Fibroblast of mammary gland (primary cell): ENCODE measurements around the gene KLF6.
A peak's percentile ranks its signal among the peaks of the same experiment; 100 is the strongest.

Experiments used
- DNase-seq: peaks from one replicate; pipeline ENCODE4 v3.0.0-alpha.2; 2010; ENCODE audit warnings: low read depth
- H3K4me3 ChIP-seq: 2 replicates; pipeline ENCODE4 v1.5.1; 2011; ENCODE audit warnings: low read depth, mild to moderate bottlenecking, low read length, moderate library complexity; ENCODE audit not compliant: control insufficient read depth
- TF ChIP-seq, protein P1 (sequence below): conservative IDR thresholded peaks from 2 replicates; pipeline ENCODE4 v1.5.1; 2011; ENCODE audit warnings: low read depth, low read length, inconsistent platforms; ENCODE audit not compliant: control insufficient read depth, insufficient read depth

KLF6 gene

GRCh38 chr10:3776796-3777571, 8.0 kb downstream of the KLF6 start:
- no peak overlapping the region for H3K4me3 ChIP-seq
- peak; percentile 90 for DNase-seq
- TF ChIP-seq, protein P1, sequence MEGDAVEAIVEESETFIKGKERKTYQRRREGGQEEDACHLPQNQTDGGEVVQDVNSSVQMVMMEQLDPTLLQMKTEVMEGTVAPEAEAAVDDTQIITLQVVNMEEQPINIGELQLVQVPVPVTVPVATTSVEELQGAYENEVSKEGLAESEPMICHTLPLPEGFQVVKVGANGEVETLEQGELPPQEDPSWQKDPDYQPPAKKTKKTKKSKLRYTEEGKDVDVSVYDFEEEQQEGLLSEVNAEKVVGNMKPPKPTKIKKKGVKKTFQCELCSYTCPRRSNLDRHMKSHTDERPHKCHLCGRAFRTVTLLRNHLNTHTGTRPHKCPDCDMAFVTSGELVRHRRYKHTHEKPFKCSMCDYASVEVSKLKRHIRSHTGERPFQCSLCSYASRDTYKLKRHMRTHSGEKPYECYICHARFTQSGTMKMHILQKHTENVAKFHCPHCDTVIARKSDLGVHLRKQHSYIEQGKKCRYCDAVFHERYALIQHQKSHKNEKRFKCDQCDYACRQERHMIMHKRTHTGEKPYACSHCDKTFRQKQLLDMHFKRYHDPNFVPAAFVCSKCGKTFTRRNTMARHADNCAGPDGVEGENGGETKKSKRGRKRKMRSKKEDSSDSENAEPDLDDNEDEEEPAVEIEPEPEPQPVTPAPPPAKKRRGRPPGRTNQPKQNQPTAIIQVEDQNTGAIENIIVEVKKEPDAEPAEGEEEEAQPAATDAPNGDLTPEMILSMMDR = no peak

DNA sequence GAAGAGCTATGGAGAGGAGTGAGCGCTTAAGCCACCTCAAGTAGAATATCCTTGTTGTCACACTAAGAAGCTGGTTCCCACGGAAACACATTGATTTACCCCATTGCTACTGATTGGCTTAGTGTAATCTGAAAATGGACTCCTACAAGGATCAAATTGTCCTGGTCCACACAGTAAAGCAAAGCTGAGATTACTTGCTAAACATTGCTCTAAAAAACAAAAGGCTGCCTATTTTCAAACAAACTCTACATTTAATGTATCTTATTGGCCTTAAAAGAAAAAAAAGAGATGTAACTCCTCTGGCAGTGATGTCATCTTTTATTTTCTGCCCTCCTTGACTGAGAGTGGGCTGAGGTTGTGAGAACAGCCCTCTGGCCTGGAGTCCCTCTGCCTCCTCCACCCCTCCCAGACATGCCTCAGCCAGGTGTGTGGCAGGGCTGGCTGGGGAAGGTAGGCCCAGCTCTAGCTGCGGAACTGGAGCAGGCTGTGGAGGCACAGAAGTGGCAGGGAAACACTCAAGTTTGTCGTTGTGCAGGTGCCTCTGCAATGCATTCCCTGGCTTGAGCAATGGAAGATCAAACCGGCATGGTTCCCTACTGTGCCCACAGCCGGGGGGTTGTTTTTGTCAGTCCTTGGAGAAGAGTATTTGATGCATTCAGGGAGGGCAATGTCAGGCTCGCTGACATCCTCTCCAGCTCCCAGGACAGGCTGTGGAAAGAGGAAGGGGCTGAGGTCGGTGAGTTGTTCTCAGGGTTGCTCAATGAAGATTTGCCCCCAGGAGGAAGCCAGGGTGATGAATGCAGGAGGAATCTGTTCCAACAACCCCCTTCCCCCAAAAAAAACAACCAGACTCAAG, 9.1 kb downstream of the KLF6 start:
- TF ChIP-seq, protein P1 = no peak
- peak; percentile 83 for DNase-seq
- no peak overlapping the region for H3K4me3 ChIP-seq

DNA sequence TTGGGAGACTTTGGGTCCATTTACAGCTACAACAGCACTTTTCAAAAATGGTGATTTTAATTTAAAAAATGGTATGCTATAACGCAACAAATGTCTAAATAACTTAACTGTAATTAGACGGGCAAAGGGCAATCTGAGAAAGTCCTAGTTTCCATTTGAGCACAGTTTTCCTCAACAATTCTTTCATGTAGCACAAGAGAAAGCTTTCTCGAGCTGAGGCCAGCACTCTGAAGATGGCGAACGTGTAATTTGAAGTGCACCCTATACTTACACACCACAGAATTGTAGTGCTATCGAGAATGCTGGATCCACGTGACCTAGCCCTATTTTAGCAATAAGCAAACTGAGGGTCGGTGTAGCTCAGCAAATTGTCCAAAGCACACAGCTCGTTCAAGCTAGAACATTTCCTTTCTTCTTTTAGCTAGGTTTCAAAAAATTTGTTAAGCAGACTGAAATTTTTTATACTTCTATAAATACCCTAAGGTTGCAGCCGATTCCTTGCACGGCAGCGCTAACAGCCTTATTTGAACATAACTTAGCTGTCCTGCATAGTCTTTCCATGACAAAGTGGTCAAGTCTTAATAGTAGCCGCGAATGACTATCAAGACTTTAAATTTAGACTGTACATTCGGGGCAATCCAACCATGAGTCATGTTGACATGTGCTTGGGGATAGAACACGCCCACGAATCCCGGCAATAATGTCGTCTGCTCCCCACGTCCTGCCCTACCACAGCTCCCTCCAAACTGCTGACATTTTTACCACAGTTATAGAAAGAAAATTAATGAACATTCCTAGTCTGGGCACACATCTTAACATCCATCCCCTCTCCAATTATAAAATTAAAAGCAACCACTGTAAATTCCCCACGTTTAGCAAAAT, 10.0 kb downstream of the KLF6 start:
- TF ChIP-seq, protein P1 = no peak
- no peak overlapping the region for H3K4me3 ChIP-seq
- peak; percentile 95 for DNase-seq

DNA sequence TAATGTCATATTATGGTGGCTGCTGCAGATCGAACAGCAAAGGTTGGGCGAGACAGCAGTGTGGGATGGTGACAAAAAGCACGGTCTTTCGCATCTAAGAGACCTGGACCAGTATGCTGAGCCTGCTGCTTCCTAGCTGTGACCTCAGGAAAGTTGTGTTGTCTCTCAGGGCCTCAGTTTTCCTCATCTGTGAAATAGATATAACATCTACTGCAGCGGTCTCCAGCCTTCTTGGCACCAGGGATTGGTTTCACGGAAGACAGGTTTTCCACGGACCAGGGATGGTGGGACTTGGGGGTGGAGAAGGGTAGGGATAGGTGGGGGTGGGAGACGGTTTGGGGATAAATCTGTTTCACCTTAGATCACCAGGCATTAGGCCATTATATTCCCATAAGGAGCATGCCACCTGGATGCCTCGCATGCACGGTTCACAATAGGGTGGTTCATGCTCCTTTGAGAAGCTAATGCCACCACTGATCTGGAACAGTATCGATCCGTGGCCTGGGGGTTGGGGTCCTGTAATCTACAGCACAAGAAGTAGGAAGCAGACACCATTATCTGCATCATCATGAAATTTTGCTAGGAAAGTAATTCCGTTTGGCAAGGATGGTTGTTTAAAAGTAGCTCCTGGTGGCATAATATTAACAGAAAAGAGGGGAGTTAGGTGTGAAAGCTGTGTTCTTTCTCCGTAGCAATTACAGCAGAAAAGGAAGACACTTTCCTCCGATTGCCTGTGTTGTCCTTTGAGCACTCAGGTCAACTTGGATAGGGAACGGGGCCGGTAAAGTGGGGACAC, 10.8 kb downstream of the KLF6 start:
- TF ChIP-seq, protein P1 = no peak
- no peak overlapping the region for H3K4me3 ChIP-seq
- DNase-seq = peak; percentile 86

- TF ChIP-seq, protein P1 = no peak
- no peak overlapping the region for H3K4me3 ChIP-seq
- DNase-seq = peak; percentile 73
Measured at GRCh38 chr10:3773460-3774017, 11.5 kb downstream of the KLF6 start.
